Kidney (tissue), 14 donors: ENCODE results near the gene MEGF6. TPM values are rescaled to one million over a fixed set of nuclear protein-coding genes. Genes with fewer than 3 reads are reported as not detected.

ENCODE experiments used
- DNase-seq, 5 donors: peaks; one replicate each; pipeline ENCODE4 v3.0.0-alpha.2; 2013 to 2020
- FAIRE-seq: peaks from 2 replicates; lab custom pipeline; 2012; peaks lifted over from hg19 to GRCh38; lab: Jason Lieb, UNC
- H3K27ac ChIP-seq, 2 donors: one replicate each; pipeline ENCODE4 v1.7.0; 2013; ENCODE audit warnings: low read depth in 2 of 2, low read length in 2 of 2, inconsistent platforms in 1 of 2
- H3K27me3 ChIP-seq: one replicate; pipeline ENCODE4 v1.7.1; 2013; ENCODE audit warnings: low read length, inconsistent platforms; ENCODE audit not compliant: control insufficient read depth, insufficient read depth
- H3K36me3 ChIP-seq, 3 donors: one replicate each; pipeline versions ENCODE4 v1.7.0 to v1.7.1; 2013; ENCODE audit warnings: low read length in 3 of 3, control low read depth in 1 of 3, inconsistent platforms in 1 of 3; ENCODE audit not compliant: insufficient read depth in 3 of 3, control insufficient read depth in 2 of 3
- H3K4me1 ChIP-seq, 3 donors: one replicate each; pipeline versions ENCODE4 v1.7.0 to v1.7.1; 2013; ENCODE audit warnings: low read length in 3 of 3, inconsistent platforms in 1 of 3, low read depth in 1 of 3; ENCODE audit not compliant: control insufficient read depth in 2 of 3, insufficient read depth in 2 of 3
- H3K4me3 ChIP-seq, 3 donors: one replicate each; pipeline versions ENCODE4 v1.7.0 to v1.8.1; 2013; ENCODE audit warnings: low read length in 3 of 3, control low read depth in 1 of 3, inconsistent platforms in 1 of 3
- H3K9ac ChIP-seq, 3 donors: one replicate each; pipeline versions ENCODE4 v1.7.0 to v1.7.1; 2013; ENCODE audit warnings: low read length in 3 of 3, control low read depth in 1 of 3, inconsistent platforms in 1 of 3
- H3K9me3 ChIP-seq, 3 donors: one replicate each; pipeline versions ENCODE4 v1.7.0 to v1.7.1; 2013; ENCODE audit warnings: low read length in 3 of 3, control low read depth in 1 of 3, inconsistent platforms in 1 of 3; ENCODE audit not compliant: control insufficient read depth in 2 of 3, insufficient read depth in 1 of 3
- intact Hi-C: fragments of 100-400 bp; cut with DNase I; formaldehyde crosslinking; loops from one replicate; pipeline ENCODE4 v1.11.1; 2022
- polyA plus RNA-seq: library from polyadenylated mRNA; stranded (reverse); fragments of 350-450 nt; fragmentation: Illumina TruSeq; extraction: RNeasy Lipid Tissue Mini Kit (QIAGEN cat#74804); gene quantifications from one replicate; pipeline ENCODE4 v1.2.3, GENCODE V29; 2014; ENCODE audit warnings: low read depth, low replicate concordance; ENCODE audit not compliant: insufficient read depth
- total RNA-seq: library from RNA; stranded (reverse); fragmentation: NEBNext Ultra II Directional; extraction: Animal tissue kit (Norgen Biotek cat#: 25700); gene quantifications from one replicate; pipeline ENCODE4 v1.2.1, GENCODE V29; 2021
- TF ChIP-seq, protein P1 (sequence below): IDR thresholded peaks from 3 replicates; pipeline ENCODE4 v1.5.1; 2012; ENCODE audit warnings: mild to moderate bottlenecking, moderate library complexity, borderline replicate concordance; ENCODE audit not compliant: insufficient read depth; ENCODE audit errors: extremely low read depth
- donor health status: control.
- donor health status: control.
- donor health status: control.
- donor health status: control.
- donor health status: control.
- donor health status: DM: yes; HTN: yes; CAD: no.
- donor health status: Normal renal cell carcinoma (clear cell type).

Gene MEGF6
- total and polyA plus RNA-seq, 2 donors from 2014 or later = 2.8 to 10.9 TPM

DNA sequence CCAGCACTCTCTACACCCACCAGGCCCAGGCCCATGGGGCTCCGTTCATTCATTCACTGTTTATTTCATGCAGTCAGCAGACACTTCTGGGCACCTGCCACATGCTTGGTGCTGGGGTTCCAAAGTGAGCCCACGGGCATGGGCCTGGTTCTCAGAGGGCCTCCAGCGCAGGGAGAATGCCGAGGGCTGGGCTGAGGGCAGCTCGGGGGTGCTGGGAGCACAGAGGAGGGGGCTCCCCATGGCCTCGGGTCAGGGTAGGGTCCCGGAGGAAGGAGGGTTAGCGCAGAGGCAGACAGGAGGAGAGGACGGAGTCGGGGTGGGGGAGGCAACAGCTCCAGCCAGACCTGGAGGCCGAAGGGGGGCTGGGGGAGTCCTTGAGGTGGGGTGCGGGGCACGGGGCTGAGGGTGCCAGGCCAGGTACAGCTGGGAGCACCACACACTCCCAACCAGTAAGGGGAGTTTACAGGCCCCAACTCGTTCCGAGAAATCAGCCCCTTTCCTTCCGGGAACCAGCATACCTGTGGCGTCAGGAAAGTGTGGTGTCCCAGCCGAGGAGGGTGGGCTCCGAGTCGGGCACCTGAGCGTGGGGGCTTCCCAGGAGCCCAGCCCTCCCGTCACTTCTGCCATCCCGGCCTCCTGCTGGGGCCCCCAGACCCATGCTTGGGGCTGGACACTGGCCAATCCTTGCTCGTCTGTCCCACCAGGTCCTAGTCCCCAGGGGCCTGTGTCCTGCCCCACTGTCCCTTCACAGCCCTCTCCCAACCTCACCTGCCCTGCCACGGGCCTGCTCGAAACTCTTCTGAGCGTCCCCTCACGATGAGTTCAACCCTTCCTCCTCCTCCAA lies 146.0 kb downstream of the MEGF6 start:
- Histone ChIP-seq H3K9ac (no peak overlapping the region), H3K4me3 (no peak overlapping the region), H3K4me1 (peaks cover 0 to 6% (median 2%) of the 10 kb centered on the region in 3 donors), H3K36me3 (peaks cover 0 to 9% (median 0%) of the 10 kb centered on the region in 3 donors), H3K9me3 (no peaks in the 10 kb centered on the region), H3K27ac (no peak overlapping the region), H3K27me3 (no peaks in the 10 kb centered on the region)
- intact Hi-C loops = no loop called here
- FAIRE-seq (no peak), DNase-seq (peak in 1 of 5 donors; percentile 73)
- TF ChIP-seq, protein P1, sequence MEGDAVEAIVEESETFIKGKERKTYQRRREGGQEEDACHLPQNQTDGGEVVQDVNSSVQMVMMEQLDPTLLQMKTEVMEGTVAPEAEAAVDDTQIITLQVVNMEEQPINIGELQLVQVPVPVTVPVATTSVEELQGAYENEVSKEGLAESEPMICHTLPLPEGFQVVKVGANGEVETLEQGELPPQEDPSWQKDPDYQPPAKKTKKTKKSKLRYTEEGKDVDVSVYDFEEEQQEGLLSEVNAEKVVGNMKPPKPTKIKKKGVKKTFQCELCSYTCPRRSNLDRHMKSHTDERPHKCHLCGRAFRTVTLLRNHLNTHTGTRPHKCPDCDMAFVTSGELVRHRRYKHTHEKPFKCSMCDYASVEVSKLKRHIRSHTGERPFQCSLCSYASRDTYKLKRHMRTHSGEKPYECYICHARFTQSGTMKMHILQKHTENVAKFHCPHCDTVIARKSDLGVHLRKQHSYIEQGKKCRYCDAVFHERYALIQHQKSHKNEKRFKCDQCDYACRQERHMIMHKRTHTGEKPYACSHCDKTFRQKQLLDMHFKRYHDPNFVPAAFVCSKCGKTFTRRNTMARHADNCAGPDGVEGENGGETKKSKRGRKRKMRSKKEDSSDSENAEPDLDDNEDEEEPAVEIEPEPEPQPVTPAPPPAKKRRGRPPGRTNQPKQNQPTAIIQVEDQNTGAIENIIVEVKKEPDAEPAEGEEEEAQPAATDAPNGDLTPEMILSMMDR = no peak

DNA sequence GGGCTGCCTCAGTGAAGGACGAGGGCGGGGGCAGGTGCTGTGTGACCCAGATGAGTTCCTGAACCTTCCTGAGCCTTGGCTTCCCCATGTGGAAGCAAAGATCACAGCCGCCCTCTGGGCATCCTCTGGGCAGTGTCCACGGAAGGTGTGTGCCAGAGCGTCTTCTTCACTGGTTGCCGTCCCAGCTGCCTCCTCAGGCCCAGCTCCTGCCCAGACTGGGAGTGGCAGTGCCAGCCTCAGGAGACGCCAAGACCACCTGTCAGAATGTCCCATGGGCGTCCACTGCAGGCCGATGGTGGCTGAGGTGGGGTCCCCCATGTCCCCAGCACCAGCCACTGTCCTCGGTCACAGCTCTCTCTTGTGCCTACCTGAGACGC lies 146.7 kb downstream of the MEGF6 start:
- TF ChIP-seq, protein P1 = no peak
- peak in 1 of 5 donors; percentile 54 for DNase-seq

DNA sequence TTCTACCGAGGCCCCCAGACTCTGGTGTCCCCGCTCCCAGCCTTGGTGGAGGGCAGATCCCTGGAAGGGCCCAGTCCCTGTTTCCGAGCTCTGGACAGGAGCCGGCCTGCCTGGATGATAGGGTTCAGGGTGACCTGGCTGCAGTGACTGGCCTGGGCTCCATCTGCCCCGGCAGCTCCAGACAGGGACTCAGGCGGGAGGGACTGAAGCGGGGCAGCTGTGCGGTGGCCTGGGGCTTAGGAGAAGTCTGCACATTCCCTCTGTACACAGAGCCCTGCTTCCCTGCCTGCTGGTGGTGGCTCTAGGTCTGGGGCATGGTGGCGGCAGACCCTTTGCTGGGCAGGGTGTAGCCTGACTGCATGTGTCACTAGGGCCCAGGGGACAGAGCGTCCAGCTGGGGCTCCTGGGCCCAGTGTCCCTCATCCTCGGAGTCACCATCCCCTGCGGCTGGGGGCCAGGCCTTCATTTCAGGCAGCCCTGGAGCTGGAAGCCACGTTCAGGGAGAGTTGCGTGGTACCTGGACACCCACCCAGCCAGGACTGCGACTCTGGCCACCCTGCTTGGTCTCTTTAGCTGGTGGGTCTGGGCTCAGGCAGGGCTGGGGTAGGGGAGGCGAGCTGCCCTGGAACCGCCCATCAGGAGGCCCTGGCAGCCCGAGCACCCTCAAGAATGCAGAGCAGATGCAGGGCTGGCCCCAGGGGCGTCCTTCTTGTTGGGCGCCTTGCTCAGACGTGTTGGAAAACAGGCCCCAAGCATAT lies 147.2 kb downstream of the MEGF6 start:
- TF ChIP-seq, protein P1 = no peak
- FAIRE-seq (no peak), DNase-seq (peak in 1 of 5 donors; percentile 72)
- Histone ChIP-seq H3K4me1 (peaks cover 0 to 15% (median 14%) of the 10 kb centered on the region in 3 donors), H3K9me3 (no peaks in the 10 kb centered on the region), H3K27me3 (no peaks in the 10 kb centered on the region), H3K9ac (no peak overlapping the region), H3K4me3 (no peak overlapping the region), H3K36me3 (peaks cover 0 to 3% (median 0%) of the 10 kb centered on the region in 3 donors), H3K27ac (no peak overlapping the region)
- intact Hi-C loops = no loop called here

More for the DNA sequence above, 146.7 kb downstream of the MEGF6 start:
- Histone ChIP-seq H3K36me3 (peaks cover 0 to 6% (median 0%) of the 10 kb centered on the region in 3 donors), H3K4me1 (peaks cover 0 to 10% (median 9%) of the 10 kb centered on the region in 3 donors), H3K27ac (no peak overlapping the region), H3K27me3 (no peaks in the 10 kb centered on the region), H3K4me3 (no peak overlapping the region), H3K9me3 (no peaks in the 10 kb centered on the region), H3K9ac (no peak overlapping the region)
- no peak for FAIRE-seq
- intact Hi-C loops = no loop called here
